Measurements from ENCODE around the gene PAPSS1. TPM values are rescaled to one million over a fixed set of nuclear protein-coding genes. Genes with fewer than 3 reads are reported as not detected.

The PAPSS1 gene
- total and polyA plus RNA-seq, 2 donors (not counting 3 experiments of a cell fraction or from before 2014, with no cell fraction given): 69.6 to 77.2 TPM

- DNase-seq (ENCODE audit: low read depth, low spot score): no peak
- BruUV-seq (replicated peaks): no TSS peak
- intact Hi-C loops (cut with micrococcal nuclease) (no loop called here), dilution Hi-C loops (cut with MboI; ENCODE audit: extremely low pct_ligation_motif_present, low sequenced_read_pairs) (no loop called here)
- no peak overlapping the region for H3K9ac ChIP-seq (replicated peaks; ENCODE audit: extremely low read depth, insufficient read depth, low read length)
- H3K4me2 ChIP-seq (ENCODE audit: insufficient read depth, low read length): no peak overlapping the region
- TF ChIP-seq POLR2A (IDR thresholded peaks at IDR 0.05; ENCODE audit: low read depth, low read length) (no peak), CTCF (IDR thresholded peaks at IDR 0.05; ENCODE audit: extremely low read depth in 1 of 2, insufficient read depth in 1 of 2, low read depth in 1 of 2, low read length in 2 of 2) (no peak), JUN (IDR thresholded peaks at IDR 0.05; ENCODE audit: borderline replicate concordance, insufficient read depth, insufficient read length, low read depth) (no peak), POLR2AphosphoS5 (IDR thresholded peaks at IDR 0.05; ENCODE audit: insufficient read depth, low read depth, low read length) (no peak), MYC (IDR thresholded peaks at IDR 0.05; ENCODE audit: low read depth, low read length) (no peak), FOS (IDR thresholded peaks at IDR 0.05; ENCODE audit: borderline replicate concordance, insufficient read depth, low read length) (no peak), EZH2 (IDR thresholded peaks at IDR 0.05; ENCODE audit: borderline replicate concordance, low read depth, low read length, severe bottlenecking) (no peak), MAX (IDR thresholded peaks at IDR 0.05; ENCODE audit: insufficient read depth, insufficient read length) (no peak), GATA2 (IDR thresholded peaks at IDR 0.05; ENCODE audit: insufficient read depth, insufficient read length, low read depth, low read length) (no peak)
- CTCF ChIA-PET: no interaction called here
- no peak for FAIRE-seq
- no peaks in the 10 kb centered on the region for H3K9me3 ChIP-seq (replicated peaks; ENCODE audit: control insufficient read depth, insufficient read depth, low read length)
- no peaks in the 10 kb centered on the region for H3K79me2 ChIP-seq (ENCODE audit: control insufficient read depth, insufficient read depth, low read length)
- no peaks in the 10 kb centered on the region for H3K36me3 ChIP-seq (ENCODE audit: control insufficient read depth in 2 of 2, extremely low read depth in 1 of 2, insufficient read depth in 2 of 2, low read length in 2 of 2)
- peak overlapping the region; percentile 31 for H2AFZ ChIP-seq (ENCODE audit: low read depth, low read length)
- no peak overlapping the region for H3K27ac ChIP-seq (ENCODE audit: insufficient read depth, low read depth, low read length)
- H3K4me3 ChIP-seq (replicated peaks in 1 of 3; ENCODE audit: insufficient read depth in 1 of 3, low read depth in 1 of 3, low read length in 3 of 3): no peak overlapping the region
- peaks cover 13% of the 10 kb centered on the region for H3K4me1 ChIP-seq (ENCODE audit: control insufficient read depth, extremely low read depth, insufficient read depth, low read length)
- no peaks in the 10 kb centered on the region for H3K27me3 ChIP-seq (ENCODE audit: control insufficient read depth in 2 of 2, insufficient read depth in 2 of 2, low read length in 2 of 2)
- no peaks in the 10 kb centered on the region for H4K20me1 ChIP-seq (replicated peaks; ENCODE audit: control insufficient read depth, extremely low read depth, insufficient read depth, low read length)
- POLR2A ChIA-PET: no interaction called here
- no peaks in the 10 kb centered on the region for H3K9me1 ChIP-seq (replicated peaks; ENCODE audit: control insufficient read depth, extremely low read depth, insufficient read depth, low read length)
Measured at GRCh38 chr4:107564326-107564725, 155.7 kb downstream of the PAPSS1 start.

Other genes with a start within 250 kb of the PAPSS1 start
- 33.0 and 35.9 TPM in 2 replicates for gene SGMS2, start 104.7 kb upstream of the PAPSS1 start, total RNA-seq
- gene SGMS2, start 104.7 kb upstream of the PAPSS1 start, polyA plus RNA-seq: 33.2 and 39.1 TPM in 2 replicates
- gene CYP2U1, start 211.3 kb upstream of the PAPSS1 start, total RNA-seq: 5.4 and 5.8 TPM in 2 replicates
- 2.7 and 2.9 TPM in 2 replicates for gene CYP2U1, start 211.3 kb upstream of the PAPSS1 start, polyA plus RNA-seq